NCI-H1694 (cell line): ENCODE measurements around the gene TCTN1.
"Not testable (repeated sequence)": the region's sequence is repeated elsewhere in the genome, so short reads cannot be mapped to it uniquely, and the experiment has no call there.

Experiments used
- DNase-seq: peaks from one replicate; lab custom pipeline; 2025; lab: John Stamatoyannopoulos, UW

Gene TCTN1

DNA sequence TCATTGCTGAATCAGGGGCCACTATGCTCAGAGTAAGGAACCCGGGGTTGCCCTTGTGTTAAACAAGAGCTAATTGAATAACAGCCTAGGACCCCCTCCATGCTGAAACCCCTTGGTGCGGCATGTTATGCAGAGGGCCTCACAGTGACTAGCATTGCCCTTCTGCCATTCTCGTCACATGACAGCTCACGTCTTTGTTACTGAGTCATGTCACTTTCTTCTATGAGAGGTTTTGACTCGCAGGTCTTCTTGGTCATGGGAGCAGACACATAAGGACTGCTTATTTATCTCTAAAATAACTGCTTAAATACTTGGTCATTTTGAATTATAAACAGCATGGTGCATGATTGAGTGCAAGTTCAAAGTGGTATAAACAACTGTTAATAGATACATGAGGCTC is 24.9 kb downstream of the TCTN1 start:
- DNase-seq: no peak

DNA sequence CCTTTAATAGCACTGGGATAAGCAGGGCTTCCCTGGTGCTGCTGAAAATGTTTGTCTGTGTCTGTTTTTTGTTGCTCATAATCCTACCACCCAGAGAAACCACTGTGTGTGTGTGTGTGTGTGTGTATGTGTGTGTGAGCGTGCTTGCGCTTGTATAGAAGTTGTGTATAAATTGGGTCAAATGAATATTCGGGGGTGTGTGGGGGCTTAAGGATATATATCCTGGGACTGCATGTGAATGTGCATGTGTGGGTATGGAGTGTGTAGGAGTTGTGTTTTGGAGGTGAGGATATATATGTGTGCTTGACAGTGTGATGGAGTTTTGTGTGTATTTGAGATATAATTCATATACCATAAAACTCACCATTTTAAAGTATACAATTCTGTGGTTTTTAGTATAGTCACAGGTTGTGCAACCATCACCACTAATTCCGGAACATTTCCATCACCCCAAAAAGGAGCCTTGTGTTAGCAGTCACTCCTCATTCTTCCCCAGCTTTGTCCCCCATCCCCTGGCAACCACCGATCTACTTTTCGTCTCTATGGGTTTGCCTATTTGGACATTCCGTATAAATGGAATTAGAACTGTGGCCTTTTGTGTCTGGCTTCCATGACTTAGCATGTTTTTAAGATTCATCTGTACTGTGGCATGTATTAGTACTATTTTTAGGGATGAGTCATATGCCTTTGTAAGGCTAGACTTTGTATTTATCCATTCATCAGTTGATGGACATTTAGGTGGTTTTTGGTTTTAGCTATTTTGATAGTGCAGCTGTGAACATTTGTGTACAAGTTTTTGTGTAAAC is 25.6 kb downstream of the TCTN1 start:
- no peak for DNase-seq

DNA sequence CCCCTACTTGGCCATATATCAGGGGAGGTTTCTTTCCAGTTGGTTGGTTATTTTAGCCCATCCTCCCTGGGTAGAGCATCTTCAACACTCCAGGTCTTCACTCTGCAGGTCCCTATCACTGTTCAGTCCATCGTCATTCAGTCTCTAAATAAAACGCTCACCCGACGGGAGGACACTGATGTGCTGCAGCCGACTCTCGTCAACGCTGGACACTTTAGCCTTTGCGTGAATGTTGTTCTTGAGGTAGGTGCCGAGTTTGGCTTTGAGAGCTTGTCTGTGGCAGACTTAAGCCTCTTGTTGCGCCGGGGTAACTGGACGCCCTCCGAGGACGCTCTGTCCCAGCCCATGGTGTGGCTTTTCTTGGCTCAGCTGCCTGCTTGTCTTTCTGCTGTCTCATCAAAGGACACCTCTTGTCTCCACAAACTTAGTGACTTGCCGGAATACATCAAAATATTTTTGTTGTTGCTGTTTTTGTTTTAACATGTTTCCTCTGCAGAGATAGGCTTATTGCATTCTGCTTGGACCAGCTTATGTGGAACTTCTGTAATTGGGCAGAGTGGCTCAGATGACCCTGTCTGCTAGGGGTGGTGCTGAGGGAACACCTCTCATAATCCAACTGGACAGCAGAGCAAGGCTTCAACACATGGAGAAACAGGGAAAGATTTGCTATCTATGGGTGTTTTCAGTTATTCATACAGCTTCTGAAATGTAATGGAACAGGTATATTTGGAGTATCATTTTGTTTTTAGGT is 26.5 kb downstream of the TCTN1 start:
- no peak for DNase-seq

DNA sequence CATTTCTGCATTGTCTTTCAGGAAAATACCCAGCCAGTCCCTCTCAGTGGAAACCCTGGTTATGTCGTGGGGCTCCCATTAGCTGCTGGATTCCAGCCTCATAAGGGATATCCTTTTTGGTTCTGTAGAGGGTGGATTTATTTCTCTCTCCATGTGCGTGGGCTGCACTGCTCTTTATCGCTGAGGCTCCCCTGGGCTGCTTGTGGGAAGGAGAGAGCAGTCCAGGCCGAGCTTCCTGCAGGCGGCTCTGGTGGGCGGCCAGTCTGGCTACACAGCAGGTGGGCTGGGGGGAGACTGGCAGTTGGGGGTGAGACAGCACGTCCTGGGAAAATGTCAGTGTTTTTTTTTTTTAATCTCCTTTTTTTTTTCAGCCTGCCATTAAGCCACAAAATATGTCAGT is 27.6 kb downstream of the TCTN1 start:
- DNase-seq: no peak

DNA sequence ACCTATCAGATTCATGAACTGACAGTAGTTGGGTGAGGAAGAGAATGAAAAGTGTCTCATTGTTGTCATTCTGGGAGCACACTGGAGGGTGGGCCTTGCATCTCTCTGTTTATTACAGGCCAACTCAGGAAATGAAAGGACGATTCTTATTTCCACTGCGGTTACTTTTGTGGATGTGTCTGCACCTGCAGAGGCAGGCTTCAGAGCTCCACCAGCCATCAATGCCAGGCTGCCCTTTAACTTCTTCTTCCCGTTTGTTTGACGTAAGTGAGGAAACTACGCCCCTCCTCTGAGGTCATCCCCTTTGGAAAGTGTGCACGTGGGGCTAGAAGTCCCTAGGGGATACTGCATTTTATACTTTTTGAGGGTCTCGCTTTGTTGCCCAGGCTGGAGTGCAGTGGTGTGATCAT is 33.7 kb downstream of the TCTN1 start:
- no peak for DNase-seq

DNA sequence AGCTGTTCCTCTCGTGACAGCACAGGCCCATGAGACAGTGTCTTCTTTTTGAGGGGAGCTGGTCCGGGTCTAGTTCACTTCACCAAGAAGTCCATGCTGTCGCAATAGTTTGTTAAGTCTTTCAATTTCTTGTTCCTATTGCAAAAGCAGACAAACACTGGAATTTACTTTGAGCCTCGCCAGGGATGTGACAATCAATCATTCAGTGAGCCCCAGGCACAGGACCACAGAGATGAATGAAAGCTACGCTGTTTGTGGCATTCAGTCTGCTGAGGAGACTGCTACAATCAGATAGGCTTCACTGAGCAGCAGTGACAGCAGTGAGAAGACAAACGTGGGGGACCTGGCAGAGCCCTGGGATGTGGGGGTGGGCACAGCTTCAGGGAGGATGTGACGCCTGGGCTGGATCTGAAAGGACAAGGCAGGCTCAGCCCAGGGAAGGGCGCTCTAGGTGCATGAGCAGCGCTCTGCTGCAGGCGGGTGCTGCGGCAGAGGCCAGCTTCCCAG is 35.5 kb downstream of the TCTN1 start:
- no peak for DNase-seq

DNA sequence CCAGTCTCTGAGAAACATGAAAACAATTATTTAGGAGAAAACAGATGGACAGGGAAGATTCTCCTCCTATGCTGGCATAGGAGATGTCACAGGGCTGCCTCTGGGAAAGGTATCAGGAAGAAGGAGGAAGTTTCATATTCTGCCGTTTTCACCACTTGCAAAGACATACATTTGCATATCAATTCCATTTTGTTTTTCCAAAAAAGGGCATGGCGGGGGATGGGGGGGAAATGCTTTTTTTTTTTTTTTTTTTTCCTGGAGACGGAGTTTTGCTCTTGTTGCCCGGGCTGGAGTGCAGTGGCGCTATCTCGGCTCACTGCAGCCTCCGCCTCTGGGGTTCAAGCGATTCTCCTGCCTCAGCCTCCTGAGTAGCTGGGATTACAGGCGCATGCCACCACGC is 40.3 kb downstream of the TCTN1 start:
- DNase-seq: not testable (repeated sequence)

DNA sequence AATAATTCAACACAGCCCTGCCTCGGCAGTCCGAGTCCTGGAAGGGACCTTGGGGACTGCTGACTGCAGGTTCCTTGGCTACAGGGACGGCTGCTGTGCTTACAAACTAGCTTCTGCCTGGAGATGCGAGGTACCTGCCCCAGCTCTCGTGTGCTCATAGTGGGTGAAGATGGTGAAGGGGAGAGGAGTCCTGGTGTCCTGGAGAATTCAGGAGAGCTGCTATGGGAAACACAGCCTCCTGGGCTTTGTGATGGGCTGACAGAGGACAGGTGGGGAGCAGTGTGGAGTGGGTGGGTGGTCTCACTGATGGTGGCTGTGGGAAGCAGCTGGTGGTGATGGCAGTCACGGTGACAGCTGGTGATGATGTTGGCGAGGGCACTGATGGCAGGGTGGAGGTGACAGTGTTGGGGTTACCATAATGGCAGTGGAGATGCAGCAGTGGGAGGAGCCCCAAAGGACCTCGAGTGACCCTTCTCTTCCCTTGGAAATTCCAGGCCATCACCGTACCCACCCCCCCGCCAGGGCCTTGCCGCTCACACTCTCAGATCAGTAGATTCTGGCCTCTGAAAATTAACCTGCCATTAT is 42.2 kb downstream of the TCTN1 start:
- no peak for DNase-seq

DNA sequence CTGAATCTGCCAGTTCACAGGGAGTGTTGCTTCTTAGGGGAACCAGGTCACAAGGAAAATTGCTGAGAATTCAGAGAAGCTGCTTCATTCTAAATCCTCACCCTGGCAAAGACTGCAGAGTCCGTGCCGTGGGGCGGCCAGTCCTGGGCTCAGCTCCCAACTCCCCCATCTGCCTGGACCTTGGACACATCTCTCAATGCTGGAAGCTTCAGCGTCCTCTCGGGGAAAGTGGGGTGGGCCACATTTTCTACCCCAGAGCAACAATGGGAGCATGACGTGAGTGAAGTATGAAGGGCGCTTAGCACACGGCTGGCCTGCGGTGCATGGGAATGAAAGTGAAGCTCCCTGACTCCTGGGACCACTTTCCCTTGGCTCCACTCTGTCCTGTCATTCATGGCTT is 43.8 kb downstream of the TCTN1 start:
- no peak for DNase-seq

DNA sequence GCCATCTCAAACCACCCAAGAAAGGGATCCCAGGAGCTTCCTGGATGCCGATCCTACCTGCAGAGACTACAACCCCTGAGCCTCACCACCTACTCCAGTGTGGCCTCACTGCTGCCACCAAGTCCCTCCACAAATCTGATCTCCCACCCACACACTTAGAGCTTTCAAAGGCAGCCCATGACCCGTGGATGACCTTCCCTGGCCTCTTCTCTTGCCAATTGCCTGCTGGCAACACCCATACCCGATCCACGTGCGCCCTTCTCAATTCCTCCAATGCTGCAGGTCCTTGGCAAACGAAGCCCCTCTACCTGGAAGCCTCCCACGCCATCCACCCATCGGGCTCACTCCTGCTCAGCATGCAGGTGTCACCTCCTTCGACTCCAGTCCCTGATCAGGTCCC is 44.3 kb downstream of the TCTN1 start:
- DNase-seq: no peak

DNA sequence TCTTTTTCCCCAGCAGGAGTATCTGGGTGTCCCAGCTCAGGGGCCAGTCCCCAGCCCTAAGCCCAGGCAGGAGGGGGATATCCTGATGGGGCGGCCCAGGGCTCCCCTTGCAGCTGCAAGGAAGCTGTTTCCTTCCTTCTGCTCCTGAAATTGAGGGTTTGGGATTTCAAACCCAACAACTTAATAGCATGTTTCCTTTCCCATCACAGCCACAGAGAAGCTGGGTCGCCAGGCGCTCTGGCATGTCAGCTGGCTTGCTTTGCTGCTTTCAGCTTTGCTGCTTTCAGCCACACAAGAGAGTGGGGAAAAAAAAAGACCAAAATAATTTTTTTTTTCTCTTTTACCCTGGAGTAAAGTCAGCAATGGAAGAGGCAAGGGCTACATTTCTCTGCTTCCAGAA is 44.9 kb downstream of the TCTN1 start:
- no peak for DNase-seq

DNA sequence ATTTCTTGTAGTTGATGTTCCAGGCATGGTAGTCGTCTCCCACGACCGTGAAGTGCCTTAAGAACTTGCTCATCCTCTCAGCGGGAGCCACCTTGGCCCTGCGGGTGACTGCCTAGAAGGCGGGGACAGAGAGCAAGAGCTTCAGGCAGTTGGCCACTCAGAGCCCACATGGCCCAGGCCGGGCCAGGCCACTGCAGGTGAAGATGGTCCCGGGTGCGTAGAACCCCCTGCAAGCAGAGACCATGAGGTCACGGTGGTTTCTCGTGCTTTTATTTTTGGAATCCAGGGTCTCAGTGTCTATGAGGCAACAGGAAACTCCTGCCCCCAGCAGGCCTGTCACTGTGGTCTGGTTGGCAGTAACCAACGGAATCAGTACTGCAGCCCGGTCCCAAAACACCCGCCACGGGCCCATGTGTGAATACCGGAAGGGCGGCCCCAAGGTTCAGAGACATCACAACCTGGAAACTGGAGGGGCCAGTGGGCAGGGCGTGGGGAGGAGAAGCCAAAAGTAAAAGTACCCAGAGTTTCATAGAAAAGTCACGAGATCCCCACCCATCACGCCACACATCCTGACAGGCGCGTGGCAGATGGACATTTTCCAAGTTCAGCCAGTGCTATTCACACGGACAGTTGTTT is 47.5 kb downstream of the TCTN1 start:
- no peak for DNase-seq

DNA sequence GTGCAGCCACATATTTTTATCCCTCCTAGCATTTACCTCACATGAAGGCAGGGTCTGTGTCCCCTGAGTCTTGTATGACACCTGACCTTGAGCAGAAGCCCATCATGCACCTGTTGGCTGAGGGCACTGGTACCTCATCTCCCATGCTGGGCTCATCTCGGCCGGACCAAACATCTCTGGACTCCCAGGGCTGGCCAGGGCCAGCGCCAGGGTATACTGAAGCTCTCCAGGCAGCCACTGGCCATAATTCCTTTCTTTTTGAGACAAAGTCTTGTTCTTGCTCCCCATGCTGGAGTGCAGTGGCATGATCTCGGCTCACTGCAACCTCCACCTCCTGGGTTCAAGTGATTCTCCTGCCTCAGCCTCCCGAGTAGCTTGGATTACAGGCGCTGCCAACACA is 53.0 kb downstream of the TCTN1 start:
- DNase-seq: no peak

DNA sequence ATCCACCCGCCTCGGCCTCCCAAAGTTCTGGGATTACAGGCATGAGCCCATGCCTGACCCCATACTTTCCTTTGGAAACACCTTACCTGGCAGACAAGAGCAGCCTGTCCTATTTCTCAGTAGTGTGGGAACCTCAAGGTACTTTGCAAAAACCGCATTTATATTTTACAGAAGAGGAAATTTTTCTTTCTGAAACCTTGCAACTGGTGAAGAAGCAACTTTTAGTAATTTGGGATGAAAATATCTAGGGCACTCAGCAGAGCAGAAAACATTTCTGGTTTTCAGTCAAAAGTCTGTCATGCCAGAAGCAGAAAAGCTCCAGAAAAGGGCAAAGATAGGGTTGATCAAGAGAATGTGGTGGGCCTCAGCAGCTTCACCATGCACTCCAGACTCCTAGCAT is 53.7 kb downstream of the TCTN1 start:
- no peak for DNase-seq

DNA sequence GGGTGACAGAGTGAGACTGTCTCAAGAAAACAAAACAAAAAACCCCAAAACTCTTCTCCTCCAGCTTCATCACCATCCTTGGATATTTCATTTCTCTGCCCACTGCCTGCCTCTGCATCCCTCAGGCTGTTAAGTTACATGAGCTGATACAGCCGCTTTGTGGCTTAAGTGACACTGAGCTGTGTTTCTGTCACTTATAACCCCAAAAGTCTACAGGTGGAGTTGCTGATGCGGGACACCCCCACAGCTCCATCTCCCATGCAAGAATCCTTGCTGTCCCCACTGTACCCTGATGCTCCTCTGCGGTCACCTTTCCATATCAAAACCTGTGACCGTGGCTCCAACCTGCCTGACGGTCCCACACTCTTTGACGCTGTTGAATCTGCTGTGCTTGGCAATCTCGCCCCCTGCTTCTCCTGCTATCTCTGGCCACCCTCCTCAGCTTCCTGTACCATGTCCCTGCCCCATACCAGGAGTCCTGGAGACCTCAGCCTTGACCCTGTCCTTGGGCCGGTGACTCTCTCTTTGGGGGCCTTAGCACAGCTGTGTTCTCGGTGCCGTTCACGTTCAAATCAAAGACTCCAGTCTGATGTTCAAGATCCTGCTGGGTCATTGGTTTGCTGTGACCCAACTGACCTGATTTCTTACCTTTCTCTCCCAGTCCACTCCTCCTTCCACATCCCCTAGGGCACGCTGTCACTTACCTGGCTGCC is 54.7 kb downstream of the TCTN1 start:
- DNase-seq: no peak

DNA sequence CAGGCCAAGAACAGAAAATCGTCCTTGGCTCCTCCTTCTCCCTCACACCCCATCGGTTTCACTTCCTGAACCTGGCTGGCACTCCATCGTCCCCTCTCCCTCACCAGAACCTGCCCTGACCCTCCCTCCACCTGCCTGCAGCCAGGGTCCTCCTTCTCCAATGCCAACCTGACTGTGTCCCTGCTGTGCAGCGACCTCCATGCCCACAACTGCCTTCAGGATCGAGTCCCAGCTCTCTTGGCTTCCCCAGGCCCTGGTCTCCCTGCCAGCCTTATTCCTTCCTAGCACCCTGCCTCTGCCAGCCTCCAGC is 55.2 kb downstream of the TCTN1 start:
- no peak for DNase-seq

DNA sequence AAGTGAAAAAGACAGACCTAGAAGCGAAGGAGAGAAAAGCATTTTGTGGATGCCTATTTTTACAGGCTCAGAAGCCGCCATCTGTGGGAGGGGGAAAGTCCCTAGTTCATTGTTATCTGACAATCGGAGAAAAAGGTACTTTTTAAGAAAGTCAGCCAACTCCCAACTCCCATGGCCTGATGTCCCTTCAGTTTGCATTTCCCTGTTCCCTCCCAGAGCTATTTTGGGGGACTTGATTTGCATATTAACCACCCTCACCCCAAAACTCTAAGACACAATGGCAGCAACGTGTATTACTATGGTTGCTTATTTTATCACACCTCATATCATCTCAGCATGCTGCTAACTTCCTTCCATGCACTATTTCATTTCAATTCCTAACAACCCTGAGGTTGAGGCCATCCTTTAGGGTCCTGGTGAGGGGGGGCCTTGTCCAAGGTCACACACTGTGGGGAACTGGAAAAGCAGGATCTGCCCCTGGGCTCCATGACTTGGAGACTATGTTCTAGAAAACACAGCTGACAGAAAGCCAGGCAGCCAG is 56.3 kb downstream of the TCTN1 start:
- DNase-seq: no peak

DNA sequence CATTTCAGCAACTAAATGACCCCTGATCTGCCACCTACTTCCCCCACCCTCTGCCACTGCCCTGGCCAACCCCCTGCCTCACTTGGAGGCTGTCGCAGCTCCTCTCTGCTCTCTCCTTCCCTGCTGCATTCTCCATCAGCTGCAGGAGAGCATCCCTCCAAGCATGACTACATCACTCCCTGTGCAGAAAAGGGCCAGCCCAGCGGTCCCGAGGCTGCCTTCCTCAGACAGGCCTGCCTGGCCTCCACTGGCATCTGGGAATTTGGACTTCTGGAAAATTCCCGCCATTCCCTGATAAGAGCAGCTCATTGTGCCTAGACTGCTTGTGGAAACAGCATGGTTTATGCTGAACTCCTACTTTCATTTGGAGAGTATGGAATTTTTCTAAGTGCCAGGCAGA is 62.2 kb downstream of the TCTN1 start:
- DNase-seq: no peak

DNA sequence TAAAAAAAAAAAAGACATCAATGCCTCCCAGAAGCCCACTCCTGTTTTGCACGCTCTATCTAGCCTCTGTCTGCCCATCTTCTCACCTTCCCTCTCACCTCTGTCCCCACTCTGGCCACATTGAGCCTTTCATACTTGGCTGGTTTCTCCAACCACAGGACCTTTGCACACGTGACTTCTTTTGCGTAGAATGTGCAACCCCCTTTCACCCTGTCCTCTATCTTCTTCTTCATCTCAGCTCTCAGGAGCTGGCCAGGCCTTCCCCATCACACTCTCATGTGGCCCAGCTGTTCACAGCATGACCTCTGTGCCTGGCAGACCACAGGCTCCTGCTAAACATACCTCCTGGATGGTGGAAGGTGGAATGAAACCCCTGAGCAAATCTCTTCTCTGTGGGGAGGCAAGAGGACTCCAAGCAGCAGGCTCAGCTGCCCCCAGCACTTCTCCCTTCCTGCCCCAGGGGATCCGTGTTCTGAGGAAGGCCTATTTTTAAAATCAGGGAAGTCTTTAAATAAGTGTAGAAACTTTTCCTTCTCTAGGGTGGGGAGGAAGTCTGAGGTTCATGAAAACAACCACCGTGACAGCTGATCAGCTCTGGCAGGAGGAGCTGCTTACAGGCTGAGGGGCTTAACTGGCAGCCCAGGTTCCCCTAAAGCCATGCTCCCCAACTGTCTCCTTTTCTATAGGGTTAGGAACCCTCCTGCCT is 63.4 kb downstream of the TCTN1 start:
- no peak for DNase-seq

DNA sequence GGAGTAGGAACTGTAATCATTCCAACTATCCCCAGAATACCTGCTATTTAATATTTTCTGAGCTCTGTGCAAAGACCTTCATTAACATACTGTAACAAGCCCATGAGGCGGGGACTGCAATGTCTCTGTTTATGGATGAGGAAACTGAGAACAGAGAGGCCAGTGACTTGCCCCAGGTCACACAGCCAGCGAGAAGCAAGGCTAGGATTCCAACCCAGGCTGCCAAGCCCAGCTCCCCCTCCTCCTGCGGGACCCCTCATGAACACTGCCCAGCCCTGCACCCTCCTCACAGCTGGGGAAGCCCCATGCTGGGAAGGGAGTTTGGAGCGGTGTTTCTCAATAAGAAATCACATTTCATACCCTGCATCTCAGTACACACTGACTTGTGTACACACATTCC is 64.1 kb downstream of the TCTN1 start:
- no peak for DNase-seq

DNA sequence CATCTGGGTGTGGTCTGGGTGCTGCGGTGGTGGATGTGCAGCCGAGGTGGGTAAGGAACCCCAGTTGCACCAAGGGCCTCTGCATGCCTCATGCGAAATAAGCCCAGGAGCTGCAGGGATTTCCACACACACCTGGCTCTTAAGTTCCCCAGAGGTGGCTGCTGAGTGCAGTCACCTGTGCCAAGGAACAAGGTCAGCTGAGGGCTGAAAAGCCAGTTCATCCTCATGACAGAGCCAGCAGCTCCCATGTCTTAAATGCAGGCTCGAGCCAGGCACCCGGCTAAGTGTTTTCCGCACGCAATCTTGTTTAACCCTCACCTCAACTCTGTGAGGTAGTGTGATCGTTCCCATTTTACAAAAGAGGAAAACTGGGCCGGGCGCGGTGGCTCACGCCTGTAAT is 65.3 kb downstream of the TCTN1 start:
- DNase-seq: no peak
